Central memory CD8-positive, alpha-beta T cell (primary cell): ENCODE results near the gene FNBP1.

Experiments
- ATAC-seq: fragments of 150-1000 bp; cut with Tn5 transposase; replicated peaks from 2 replicates; pipeline ENCODE4 v1.10.0; 2022; ENCODE audit warnings: mild to moderate bottlenecking, moderate FRiP score, moderate number of reproducible peaks; ENCODE audit not compliant: poor library complexity, severe bottlenecking; ENCODE audit errors: extremely low read depth
- DNase-seq, 2 donors: peaks; one replicate each; pipeline ENCODE4 v3.0.0; 2021; ENCODE audit warnings: low spot score in 2 of 2
- H3K27ac Mint-ChIP-seq: one replicate; pipeline ENCODE4 v1.8.0; 2022; ENCODE audit warnings: low read depth, mild to moderate bottlenecking, moderate library complexity, mixed read lengths
- H3K27me3 Mint-ChIP-seq: one replicate; pipeline ENCODE4 v1.8.0; 2022; ENCODE audit warnings: mixed read lengths
- H3K36me3 Mint-ChIP-seq: one replicate; pipeline ENCODE4 v1.8.0; 2022; ENCODE audit warnings: mild to moderate bottlenecking, moderate library complexity, mixed read lengths; ENCODE audit not compliant: insufficient read depth
- H3K4me1 Mint-ChIP-seq: one replicate; pipeline ENCODE4 v1.8.0; 2022; ENCODE audit warnings: mixed read lengths
- H3K4me3 Mint-ChIP-seq: one replicate; pipeline ENCODE4 v1.8.0; 2022; ENCODE audit warnings: mild to moderate bottlenecking, moderate library complexity, mixed read lengths
- H3K9me3 Mint-ChIP-seq: one replicate; pipeline ENCODE4 v1.8.0; 2022; ENCODE audit warnings: mixed read lengths

FNBP1 gene

GRCh38 chr9:129881547-129882324, 161.3 kb downstream of the FNBP1 start:
- Mint-ChIP-seq H3K9me3 (no peaks in the 10 kb centered on the region), H3K36me3 (peaks cover 43% of the 10 kb centered on the region), H3K27ac (peak overlapping the region; percentile 44), H3K4me3 (no peak overlapping the region), H3K4me1 (peaks cover 33% of the 10 kb centered on the region), H3K27me3 (no peaks in the 10 kb centered on the region)
- DNase-seq = no peak
- no peak for ATAC-seq

GRCh38 chr9:129880654-129881546, 162.1 kb downstream of the FNBP1 start:
- Mint-ChIP-seq H3K4me1 (peaks cover 31% of the 10 kb centered on the region), H3K27me3 (no peaks in the 10 kb centered on the region), H3K36me3 (peaks cover 42% of the 10 kb centered on the region), H3K4me3 (no peak overlapping the region), H3K27ac (peak overlapping the region; percentile 61), H3K9me3 (no peaks in the 10 kb centered on the region)
- DNase-seq (no peak), ATAC-seq (no peak)

DNA sequence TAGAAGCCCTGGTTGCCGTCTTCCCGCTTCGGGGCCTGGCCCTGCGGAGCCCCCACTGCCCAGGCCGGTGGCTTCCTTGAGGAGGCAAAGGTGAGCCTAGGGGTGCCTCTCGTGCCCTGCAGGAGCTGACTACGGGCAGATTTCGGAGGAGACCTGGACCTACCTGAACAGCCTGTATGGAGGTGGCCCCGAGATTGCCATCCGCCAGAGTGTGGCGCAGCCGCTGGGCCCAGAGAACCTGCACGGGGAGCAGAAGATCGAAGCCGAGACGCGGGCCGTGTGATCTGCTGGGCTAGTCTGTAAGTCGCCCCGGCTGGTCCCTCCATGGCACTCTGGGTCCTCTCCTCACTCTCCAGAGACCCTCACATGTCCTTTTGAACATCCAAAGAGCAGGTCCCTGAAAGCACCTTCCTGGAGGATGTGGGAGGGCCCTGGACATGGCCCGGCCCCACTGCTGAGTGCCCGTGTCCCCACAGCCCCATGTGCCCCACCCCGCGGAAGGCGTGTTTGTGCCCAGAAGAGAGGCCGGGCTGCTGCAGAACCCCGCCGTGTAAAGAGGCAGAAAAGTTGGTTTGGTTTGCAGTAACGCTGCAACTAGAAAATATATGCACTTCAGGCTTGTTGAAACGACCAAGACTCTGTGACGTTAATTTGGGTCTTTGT, 162.9 kb downstream of the FNBP1 start:
- no peak for ATAC-seq
- H3K36me3 Mint-ChIP-seq = peaks cover 40% of the 10 kb centered on the region
- H3K4me3 Mint-ChIP-seq = no peak overlapping the region
- no peaks in the 10 kb centered on the region for H3K27me3 Mint-ChIP-seq
- no peak for DNase-seq
- H3K27ac Mint-ChIP-seq = no peak overlapping the region
- no peaks in the 10 kb centered on the region for H3K9me3 Mint-ChIP-seq
- peaks cover 23% of the 10 kb centered on the region for H3K4me1 Mint-ChIP-seq

GRCh38 chr9:129879103-129879699, 163.8 kb downstream of the FNBP1 start:
- ATAC-seq (no peak), DNase-seq (no peak)
- Mint-ChIP-seq H3K27me3 (no peaks in the 10 kb centered on the region), H3K4me3 (no peak overlapping the region), H3K27ac (peak overlapping the region; percentile 44), H3K9me3 (no peaks in the 10 kb centered on the region), H3K36me3 (peaks cover 36% of the 10 kb centered on the region), H3K4me1 (peaks cover 18% of the 10 kb centered on the region)

- H3K27ac Mint-ChIP-seq = no peak overlapping the region
- H3K36me3 Mint-ChIP-seq = peaks cover 43% of the 10 kb centered on the region
- H3K9me3 Mint-ChIP-seq = no peaks in the 10 kb centered on the region
- no peaks in the 10 kb centered on the region for H3K27me3 Mint-ChIP-seq
- peaks cover 23% of the 10 kb centered on the region for H3K4me1 Mint-ChIP-seq
- no peak for ATAC-seq
- H3K4me3 Mint-ChIP-seq = no peak overlapping the region
- no peak for DNase-seq
Measured at GRCh38 chr9:129878291-129878690, 164.7 kb downstream of the FNBP1 start.

- peak overlapping the region; percentile 88 for H3K27ac Mint-ChIP-seq
- no peaks in the 10 kb centered on the region for H3K27me3 Mint-ChIP-seq
- ATAC-seq = peak; percentile 67
- H3K4me1 Mint-ChIP-seq = peaks cover 25% of the 10 kb centered on the region
- DNase-seq = no peak
- H3K4me3 Mint-ChIP-seq = peak overlapping the region; percentile 65
- peaks cover 41% of the 10 kb centered on the region for H3K36me3 Mint-ChIP-seq
- H3K9me3 Mint-ChIP-seq = no peaks in the 10 kb centered on the region
Measured at GRCh38 chr9:129876815-129877214, 166.2 kb downstream of the FNBP1 start.

GRCh38 chr9:129875687-129876395, 167.1 kb downstream of the FNBP1 start:
- Mint-ChIP-seq H3K36me3 (peaks cover 44% of the 10 kb centered on the region), H3K4me3 (no peak overlapping the region), H3K27me3 (no peaks in the 10 kb centered on the region), H3K27ac (no peak overlapping the region), H3K4me1 (peaks cover 31% of the 10 kb centered on the region), H3K9me3 (no peaks in the 10 kb centered on the region)
- DNase-seq (no peak), ATAC-seq (no peak)

- H3K4me3 Mint-ChIP-seq = no peak overlapping the region
- no peaks in the 10 kb centered on the region for H3K9me3 Mint-ChIP-seq
- DNase-seq (no peak), ATAC-seq (no peak)
- H3K27ac Mint-ChIP-seq = no peak overlapping the region
- H3K4me1 Mint-ChIP-seq = peaks cover 36% of the 10 kb centered on the region
- no peaks in the 10 kb centered on the region for H3K27me3 Mint-ChIP-seq
- H3K36me3 Mint-ChIP-seq = peaks cover 41% of the 10 kb centered on the region
Measured at GRCh38 chr9:129875181-129875611, 167.8 kb downstream of the FNBP1 start.

DNA sequence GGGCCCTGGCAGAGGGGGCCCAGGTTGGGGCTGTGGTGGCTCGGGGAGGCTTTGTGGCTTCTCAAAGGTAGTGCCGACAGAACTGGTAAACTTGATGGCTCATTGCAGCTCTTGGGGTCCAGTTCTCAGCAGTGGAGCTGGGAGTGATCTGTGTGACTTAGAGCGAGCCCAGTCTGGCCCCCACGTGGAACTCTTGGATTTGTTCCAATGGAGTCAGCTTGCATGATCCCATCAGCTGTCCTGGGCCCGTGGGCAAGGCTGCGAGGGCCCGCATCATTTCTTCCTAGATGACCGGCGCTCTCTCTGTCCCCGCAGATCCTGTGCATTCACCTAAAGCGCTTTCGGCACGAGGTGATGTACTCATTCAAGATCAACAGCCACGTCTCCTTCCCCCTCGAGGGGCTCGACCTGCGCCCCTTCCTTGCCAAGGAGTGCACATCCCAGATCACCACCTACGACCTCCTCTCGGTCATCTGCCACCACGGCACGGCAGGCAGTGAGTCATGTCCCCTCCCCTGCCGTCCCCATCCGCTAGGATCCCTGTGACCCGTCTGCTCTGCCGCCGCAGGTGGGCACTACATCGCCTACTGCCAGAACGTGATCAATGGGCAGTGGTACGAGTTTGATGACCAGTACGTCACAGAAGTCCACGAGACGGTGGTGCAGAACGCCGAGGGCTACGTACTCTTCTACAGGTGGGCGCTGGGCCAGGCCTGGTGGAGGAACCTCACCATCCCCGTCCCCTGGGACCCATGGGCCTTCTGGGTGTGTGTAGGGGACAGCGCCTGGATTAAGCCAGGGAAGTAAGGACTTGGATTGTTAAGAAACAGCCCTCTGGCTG, 168.5 kb downstream of the FNBP1 start:
- Mint-ChIP-seq H3K27me3 (no peaks in the 10 kb centered on the region), H3K27ac (peak overlapping the region; percentile 91), H3K4me3 (peak overlapping the region; percentile 19), H3K36me3 (peaks cover 44% of the 10 kb centered on the region), H3K4me1 (peaks cover 43% of the 10 kb centered on the region), H3K9me3 (no peaks in the 10 kb centered on the region)
- no peak for ATAC-seq
- no peak for DNase-seq

GRCh38 chr9:129873563-129874190, 169.3 kb downstream of the FNBP1 start:
- DNase-seq (no peak), ATAC-seq (no peak)
- Mint-ChIP-seq H3K9me3 (no peaks in the 10 kb centered on the region), H3K27me3 (no peaks in the 10 kb centered on the region), H3K4me3 (peak overlapping the region; percentile 19), H3K36me3 (peaks cover 43% of the 10 kb centered on the region), H3K27ac (peak overlapping the region; percentile 91), H3K4me1 (peaks cover 47% of the 10 kb centered on the region)

- Mint-ChIP-seq H3K4me1 (peaks cover 60% of the 10 kb centered on the region), H3K4me3 (peak overlapping the region; percentile 28), H3K9me3 (no peaks in the 10 kb centered on the region), H3K27me3 (no peaks in the 10 kb centered on the region), H3K27ac (peak overlapping the region; percentile 93), H3K36me3 (peaks cover 40% of the 10 kb centered on the region)
- no peak for ATAC-seq
- no peak for DNase-seq
Measured at GRCh38 chr9:129871046-129871445, 171.9 kb downstream of the FNBP1 start.
